GM10266 (cell line): Measurements from ENCODE around the gene ALX1.

Experiments used
- DNase-seq: peaks from one replicate; pipeline ENCODE4 v3.0.0; 2012; ENCODE audit errors: extremely low spot score
- TF ChIP-seq, protein P1 (sequence below): IDR thresholded peaks from 2 replicates; pipeline ENCODE4 v1.5.1; 2012; ENCODE audit warnings: mild to moderate bottlenecking, low read depth; ENCODE audit not compliant: control insufficient read depth, insufficient read depth; ENCODE audit errors: missing control alignments

Gene ALX1

DNA sequence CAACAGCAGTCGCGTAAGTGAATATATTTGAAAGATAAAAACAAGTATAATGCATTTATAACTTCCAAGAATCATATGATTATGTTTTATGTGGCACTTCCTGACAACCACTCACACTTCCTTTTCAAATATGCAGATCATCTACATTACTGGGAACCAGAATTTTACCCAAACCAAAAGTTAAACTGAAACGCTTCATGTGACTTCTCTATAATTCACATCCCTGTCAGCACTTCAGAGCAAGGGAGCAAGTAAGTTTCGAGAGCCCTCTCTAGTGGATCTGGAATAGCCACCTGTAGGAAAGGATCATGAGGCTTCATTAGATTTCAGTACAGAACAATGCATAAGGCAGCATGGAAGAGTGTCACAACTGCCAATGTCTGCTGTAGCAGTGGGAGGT lies 13.7 kb upstream of the ALX1 start:
- TF ChIP-seq, protein P1, sequence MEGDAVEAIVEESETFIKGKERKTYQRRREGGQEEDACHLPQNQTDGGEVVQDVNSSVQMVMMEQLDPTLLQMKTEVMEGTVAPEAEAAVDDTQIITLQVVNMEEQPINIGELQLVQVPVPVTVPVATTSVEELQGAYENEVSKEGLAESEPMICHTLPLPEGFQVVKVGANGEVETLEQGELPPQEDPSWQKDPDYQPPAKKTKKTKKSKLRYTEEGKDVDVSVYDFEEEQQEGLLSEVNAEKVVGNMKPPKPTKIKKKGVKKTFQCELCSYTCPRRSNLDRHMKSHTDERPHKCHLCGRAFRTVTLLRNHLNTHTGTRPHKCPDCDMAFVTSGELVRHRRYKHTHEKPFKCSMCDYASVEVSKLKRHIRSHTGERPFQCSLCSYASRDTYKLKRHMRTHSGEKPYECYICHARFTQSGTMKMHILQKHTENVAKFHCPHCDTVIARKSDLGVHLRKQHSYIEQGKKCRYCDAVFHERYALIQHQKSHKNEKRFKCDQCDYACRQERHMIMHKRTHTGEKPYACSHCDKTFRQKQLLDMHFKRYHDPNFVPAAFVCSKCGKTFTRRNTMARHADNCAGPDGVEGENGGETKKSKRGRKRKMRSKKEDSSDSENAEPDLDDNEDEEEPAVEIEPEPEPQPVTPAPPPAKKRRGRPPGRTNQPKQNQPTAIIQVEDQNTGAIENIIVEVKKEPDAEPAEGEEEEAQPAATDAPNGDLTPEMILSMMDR, result no peak
- no peak for DNase-seq

DNA sequence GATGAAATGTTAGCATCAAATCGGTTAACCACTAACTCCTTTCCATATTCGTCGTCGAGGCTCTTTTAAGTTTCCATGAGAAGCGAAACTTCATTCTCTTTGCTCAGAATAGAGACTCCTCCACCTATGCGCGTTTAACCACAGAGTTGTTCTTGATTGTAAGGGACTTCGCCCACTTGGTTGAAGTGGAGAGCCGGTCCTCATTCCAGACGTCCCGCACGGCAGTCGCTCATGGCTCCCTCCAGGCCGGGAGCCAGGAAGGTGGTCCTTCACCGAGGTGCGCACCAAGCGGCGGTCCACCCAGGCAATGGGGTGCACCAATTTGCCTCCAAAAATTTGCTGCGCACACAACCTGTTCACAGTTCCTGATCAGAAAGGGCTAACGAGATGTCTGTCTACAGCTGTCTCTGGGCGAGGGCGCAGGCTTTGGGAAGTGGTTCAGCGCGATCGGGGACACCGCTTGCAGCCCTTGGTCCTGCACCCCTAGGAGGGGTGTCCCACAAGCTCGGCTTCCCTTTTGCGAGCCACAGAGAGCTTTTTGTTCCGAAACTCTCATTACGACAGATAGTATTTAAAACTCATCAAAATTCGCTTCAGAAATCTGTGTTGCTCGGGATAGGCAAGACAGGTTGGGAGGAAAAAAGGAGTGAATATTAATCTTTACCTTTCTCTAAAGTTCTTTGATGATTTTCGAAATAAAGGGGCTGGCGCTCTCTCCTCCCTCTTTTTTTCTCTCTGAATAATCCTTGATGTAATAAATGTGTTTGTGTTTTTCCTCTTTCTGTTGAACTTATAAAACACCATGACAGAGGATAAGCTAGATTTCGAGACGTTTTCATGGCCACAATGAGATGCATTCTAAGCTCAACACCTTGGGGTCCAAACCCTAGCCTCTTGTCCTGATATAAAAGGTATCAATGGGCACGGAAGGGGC lies 6.4 kb upstream of the ALX1 start:
- no peak for DNase-seq

DNA sequence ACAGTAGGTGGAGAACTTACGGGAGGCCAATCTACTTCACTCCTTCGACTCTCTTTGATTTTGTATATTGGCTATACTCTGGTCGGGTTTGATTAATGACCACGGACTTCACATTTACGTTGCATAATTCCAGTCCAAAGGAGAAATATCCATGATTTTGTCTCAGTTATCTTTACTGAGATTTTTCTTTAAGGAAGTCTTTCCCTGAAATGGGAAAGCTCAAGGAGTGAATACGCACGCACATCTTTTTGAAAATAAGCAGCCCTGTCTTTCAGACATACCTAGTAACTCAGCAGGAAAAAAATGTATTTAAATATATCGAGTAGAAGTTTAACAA lies 5.7 kb upstream of the ALX1 start:
- no peak for DNase-seq
- TF ChIP-seq, protein P1, result no peak

More for the DNA sequence above, 6.4 kb upstream of the ALX1 start:
- TF ChIP-seq, protein P1, result no peak

DNA sequence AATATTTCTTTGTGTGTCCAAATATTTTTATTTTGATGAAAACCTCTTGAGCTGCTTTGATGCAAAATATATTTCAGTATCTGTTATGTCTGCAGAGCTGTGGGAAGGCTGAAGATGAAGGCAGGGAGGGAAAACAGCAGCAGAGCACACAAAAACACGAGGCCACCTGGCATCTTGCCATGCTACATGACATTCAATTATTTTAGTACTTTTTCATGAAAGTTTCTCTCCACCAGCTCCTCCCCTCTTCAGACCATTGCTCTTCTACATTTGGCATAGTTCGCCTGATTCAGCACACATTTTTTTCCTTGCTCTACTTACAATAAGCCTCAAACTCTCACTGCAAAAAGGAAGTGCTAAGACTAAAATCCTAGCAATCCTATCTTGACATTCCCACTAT lies 4.6 kb upstream of the ALX1 start:
- DNase-seq, result no peak
- TF ChIP-seq, protein P1, result no peak

DNA sequence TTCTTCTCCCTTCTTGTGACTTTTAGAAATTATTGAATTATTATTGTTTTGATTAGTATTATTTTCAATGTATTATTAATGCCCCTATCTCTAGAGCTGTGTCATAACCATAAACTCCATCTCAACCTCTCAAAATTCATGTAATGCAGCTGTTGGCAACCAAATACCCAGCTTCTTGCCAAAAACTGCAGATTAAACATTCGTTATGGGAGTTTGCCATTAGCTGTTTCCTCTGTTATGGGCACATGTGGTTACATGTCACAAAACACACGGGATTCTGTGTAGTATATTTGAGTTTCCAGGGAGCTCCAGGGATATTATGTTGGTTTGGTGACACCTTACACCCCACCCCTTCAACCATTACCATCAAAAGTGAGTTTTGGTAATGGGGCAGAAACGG lies 2.8 kb upstream of the ALX1 start:
- DNase-seq, result no peak
- TF ChIP-seq, protein P1, result no peak

DNA sequence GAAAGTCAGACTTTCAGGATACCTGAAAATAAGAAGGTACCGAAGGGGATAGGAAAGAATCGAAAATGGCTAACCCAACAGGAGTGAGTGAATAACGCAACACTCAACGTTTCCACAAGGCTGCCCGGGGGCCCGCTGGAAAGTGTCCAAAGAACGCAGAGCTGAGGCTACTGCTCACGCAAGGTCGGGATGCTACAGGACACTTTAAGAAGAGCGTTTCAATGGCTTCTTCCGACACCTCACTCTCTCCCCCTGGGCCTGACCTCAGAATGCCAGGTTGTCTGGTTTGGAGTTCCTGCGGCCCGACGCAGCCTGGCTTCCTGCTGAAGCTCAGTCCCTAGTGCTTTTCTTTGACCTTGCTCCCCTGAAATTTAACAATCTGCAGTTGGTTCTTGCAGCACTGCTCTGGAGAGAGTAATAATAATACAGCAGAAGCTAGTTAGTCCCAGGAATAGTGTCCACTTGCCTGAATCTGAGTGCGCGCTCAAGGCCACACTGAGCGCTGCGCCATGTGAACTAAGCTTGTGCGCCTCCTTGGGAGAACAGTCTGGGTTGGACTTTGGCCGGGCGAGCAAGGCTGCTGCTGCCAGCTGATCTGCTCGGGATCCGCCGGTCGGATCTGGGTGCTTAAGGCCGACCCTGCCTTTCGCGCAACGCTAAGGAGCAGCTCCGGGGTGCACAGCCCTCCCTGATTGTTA lies 2.0 kb upstream of the ALX1 start:
- DNase-seq, result no peak
- TF ChIP-seq, protein P1, result no peak
